GM19452 (cell line): Measurements from ENCODE around the gene ATAD3B.
"Not testable (repeated sequence)": the region's sequence is repeated elsewhere in the genome, so short reads cannot be mapped to it uniquely, and the experiment has no call there.

ENCODE experiments used
- ATAC-seq: cut with Tn5 transposase; IDR thresholded peaks from one replicate; pipeline ENCODE4 v1.9.1; 2021; ENCODE audit not compliant: unreplicated experiment

Gene ATAD3B

GRCh38 chr1:1432951-1433803 lies 38.4 kb upstream of the ATAD3B start:
- ATAC-seq, result no peak

GRCh38 chr1:1433804-1434130 lies 37.8 kb upstream of the ATAD3B start:
- ATAC-seq, result no peak

GRCh38 chr1:1434131-1434823 lies 37.3 kb upstream of the ATAD3B start:
- no peak for ATAC-seq

- no peak for ATAC-seq
Measured at GRCh38 chr1:1434824-1435105, 36.8 kb upstream of the ATAD3B start.

- no peak for ATAC-seq
Measured at GRCh38 chr1:1435106-1435903, 36.3 kb upstream of the ATAD3B start, which contains the start of gene VWA1. Gene VWA1 (plus strand): TSS chr1:1435690. CDS start chr1:1435749, 59 bp downstream.

GRCh38 chr1:1435911-1436629 lies 35.5 kb upstream of the ATAD3B start:
- no peak for ATAC-seq

GRCh38 chr1:1436630-1437032 lies 34.9 kb upstream of the ATAD3B start:
- no peak for ATAC-seq

GRCh38 chr1:1437033-1437903 lies 34.3 kb upstream of the ATAD3B start:
- ATAC-seq, result no peak

GRCh38 chr1:1437904-1438376 lies 33.6 kb upstream of the ATAD3B start:
- ATAC-seq, result no peak

- no peak for ATAC-seq
Measured at GRCh38 chr1:1438531-1439381, 32.8 kb upstream of the ATAD3B start.

- no peak for ATAC-seq
Measured at GRCh38 chr1:1439546-1440261, 31.9 kb upstream of the ATAD3B start.

GRCh38 chr1:1440262-1441001 lies 31.1 kb upstream of the ATAD3B start:
- ATAC-seq, result no peak

- no peak for ATAC-seq
Measured at GRCh38 chr1:1441002-1441888, 30.3 kb upstream of the ATAD3B start.

GRCh38 chr1:1442069-1442770 lies 29.3 kb upstream of the ATAD3B start:
- no peak for ATAC-seq

- ATAC-seq, result not testable (repeated sequence)
Measured at GRCh38 chr1:1446631-1447030, 24.9 kb upstream of the ATAD3B start.

- ATAC-seq, result no peak
Measured at GRCh38 chr1:1449099-1449739, 22.3 kb upstream of the ATAD3B start, which contains the start of gene ATAD3C. Gene ATAD3C (plus strand): TSS chr1:1449689. CDS start chr1:1450684, 995 bp downstream.
